Large intestine (tissue), 12 donors: Measurements from ENCODE around the gene TRPM8. TPM values are rescaled to one million over a fixed set of nuclear protein-coding genes. Genes with fewer than 3 reads are reported as not detected.
"Not testable (repeated sequence)": the region's sequence is repeated elsewhere in the genome, so short reads cannot be mapped to it uniquely, and the experiment has no call there.

Experiments used
- DNase-seq, 2 donors: peaks; one replicate each; pipeline versions ENCODE4 v3.0.0 to v3.0.0-alpha.2; 2013
- H3K27ac ChIP-seq: one replicate; pipeline ENCODE4 v1.5.1; 2013; ENCODE audit warnings: low read length
- H3K27me3 ChIP-seq: 2 replicates; pipeline ENCODE4 v1.6.1; 2013; ENCODE audit warnings: low read length; ENCODE audit not compliant: control insufficient read depth, insufficient read depth
- H3K36me3 ChIP-seq: 2 replicates; pipeline ENCODE4 v1.6.1; 2013; ENCODE audit warnings: low read length; ENCODE audit not compliant: control insufficient read depth, insufficient read depth
- H3K4me1 ChIP-seq: one replicate; pipeline ENCODE4 v1.6.1; 2013; ENCODE audit warnings: low read length; ENCODE audit not compliant: control insufficient read depth, insufficient read depth
- H3K4me3 ChIP-seq: one replicate; pipeline ENCODE4 v1.5.1; 2013; ENCODE audit warnings: low read length
- H3K9me3 ChIP-seq: one replicate; pipeline ENCODE4 v1.6.1; 2013; ENCODE audit warnings: mild to moderate bottlenecking, low read depth, low read length, moderate library complexity; ENCODE audit not compliant: control insufficient read depth
- WGBS: methylation state at CpG from one replicate; pipeline ENCODE4 v1.1.5; 2013; ENCODE audit warnings: low lambda C conversion rate; ENCODE audit not compliant: insufficient coverage; 5-methylcytosine and 5-hydroxymethylcytosine counted together
- long read RNA-seq, 11 donors: transcript quantifications; one replicate each; lab custom pipeline, GENCODE V29; 2026
- polyA plus RNA-seq: library from polyadenylated mRNA; unstranded; fragments of 120-200 nt; gene quantifications from one replicate; pipeline ENCODE4 v1.2.1, GENCODE V29; 2013

TRPM8 gene
- polyA plus RNA-seq = 0.15 TPM
- long read RNA-seq, donor 1 = 0 reads
- long read RNA-seq, donor 2 = 0 reads
- long read RNA-seq, donor 3 = 0 reads
- long read RNA-seq, donor 4 = 0 reads
- long read RNA-seq, donor 5 = 0 reads
- long read RNA-seq, donor 6 = 0 reads
- long read RNA-seq, donor 7 = 0 reads
- long read RNA-seq, donor 8 = 0 reads
- long read RNA-seq, donor 9 = 0 reads
- long read RNA-seq, donor 10 = 0 reads
- long read RNA-seq, donor 11 = 0 reads

DNA sequence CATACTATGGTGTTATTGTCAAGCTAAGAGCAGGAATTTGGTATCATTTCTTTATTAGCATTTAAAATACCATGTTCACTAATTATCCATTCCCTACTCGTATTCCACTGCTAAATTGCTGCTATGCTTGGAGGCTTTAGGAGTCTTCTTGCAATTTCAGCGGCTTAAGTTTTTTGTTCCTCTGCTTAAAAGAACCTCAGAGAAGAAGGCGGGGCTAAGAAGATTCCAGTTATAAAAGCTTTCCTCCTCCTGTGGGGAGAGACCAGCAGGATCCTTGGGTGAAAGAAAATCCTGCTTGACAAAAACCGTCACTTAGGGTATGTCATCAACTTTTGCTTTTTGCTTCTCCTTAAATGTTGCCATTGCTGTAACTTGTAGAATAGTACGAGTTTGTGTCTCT, at the start of gene TRPM8:
Gene TRPM8, plus strand, starts transcription at position 258 of the 400 bp plus-strand sequence. CDS start 9,165 bp downstream, outside the sequence.
- 27% methylated on average over 2 of the region's 5 CpGs for WGBS

DNA sequence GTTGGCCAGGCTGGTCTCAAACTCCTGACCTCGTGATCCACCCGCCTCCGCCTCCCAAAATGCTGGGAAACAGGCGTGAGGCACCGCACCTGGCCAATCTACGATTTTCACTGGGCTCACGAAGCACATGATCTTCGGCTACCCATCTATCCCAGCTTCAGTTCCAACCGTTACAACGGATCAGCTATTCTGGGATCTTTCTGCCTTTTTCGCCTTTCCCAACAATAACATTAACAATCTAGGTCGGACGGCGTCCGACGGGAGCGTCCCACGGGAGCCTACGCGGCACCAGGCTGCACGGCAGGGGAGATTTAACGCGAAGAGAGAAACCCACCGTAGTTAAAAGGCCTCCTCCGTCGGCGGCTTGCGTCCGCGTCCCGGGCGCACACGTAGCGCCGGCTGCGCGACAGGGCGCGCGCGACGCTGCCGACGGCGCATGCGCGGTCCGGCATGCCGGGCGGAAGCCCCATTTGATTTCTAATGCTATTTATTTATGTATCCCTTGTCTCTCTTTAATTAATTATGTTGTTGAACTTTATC, 49.1 kb upstream of the TRPM8 start, which contains the start of gene MSL3B:
Gene MSL3B, minus strand, starts transcription at position 394 of the 540 bp plus-strand sequence.
- H3K27ac ChIP-seq = no peak within 1 kb of the TSS

More for the DNA sequence above, at the start of gene TRPM8:
- Histone ChIP-seq H3K4me3 (no peak within 1 kb of the TSS), H3K27me3 (peaks cover 7% of the 10 kb centered on the region), H3K36me3 (no peaks in the 10 kb centered on the region), H3K27ac (no peak within 1 kb of the TSS), H3K9me3 (no peaks in the 10 kb centered on the region), H3K4me1 (peaks cover 3% of the 10 kb centered on the region)
- DNase-seq = no peak

DNA sequence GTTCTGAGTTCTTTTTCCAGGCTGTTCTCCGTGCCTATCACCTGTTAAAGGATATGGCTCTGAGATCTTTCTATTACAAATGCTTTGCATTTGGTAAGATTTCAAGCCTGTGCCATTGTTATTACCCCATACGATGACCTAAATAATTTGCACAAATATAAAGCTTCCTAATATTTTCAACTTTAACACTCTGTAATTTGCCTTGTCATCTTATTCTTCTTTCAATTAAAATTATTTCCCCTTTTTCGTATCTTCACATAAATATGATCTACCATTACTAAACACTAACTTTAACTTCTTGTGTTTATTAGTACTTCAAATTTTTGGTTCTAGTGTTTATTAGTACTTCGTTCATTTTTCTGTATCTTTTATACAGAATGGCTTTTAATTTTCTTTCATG, 45.7 kb upstream of the TRPM8 start:
- no peak for DNase-seq
- peaks cover 10% of the 10 kb centered on the region for H3K9me3 ChIP-seq
- WGBS = 73% methylated on average over 3 of the region's 4 CpGs
- peaks cover 3% of the 10 kb centered on the region for H3K4me1 ChIP-seq
- H3K27ac ChIP-seq = no peak overlapping the region
- peaks cover 3% of the 10 kb centered on the region for H3K27me3 ChIP-seq
- H3K4me3 ChIP-seq = no peak overlapping the region
- no peaks in the 10 kb centered on the region for H3K36me3 ChIP-seq

More for the DNA sequence above, 49.1 kb upstream of the TRPM8 start, which contains the start of gene MSL3B:
- 12% methylated on average over 11 of the region's 50 CpGs for WGBS
- H3K4me1 ChIP-seq = peaks cover 3% of the 10 kb centered on the region
- DNase-seq = peak; percentile 44 to 66
- H3K27me3 ChIP-seq = peaks cover under 1% of the 10 kb centered on the region
- H3K36me3 ChIP-seq = no peaks in the 10 kb centered on the region
- peak within 1 kb of the TSS; percentile 68 for H3K4me3 ChIP-seq
- peaks cover 14% of the 10 kb centered on the region for H3K9me3 ChIP-seq

DNA sequence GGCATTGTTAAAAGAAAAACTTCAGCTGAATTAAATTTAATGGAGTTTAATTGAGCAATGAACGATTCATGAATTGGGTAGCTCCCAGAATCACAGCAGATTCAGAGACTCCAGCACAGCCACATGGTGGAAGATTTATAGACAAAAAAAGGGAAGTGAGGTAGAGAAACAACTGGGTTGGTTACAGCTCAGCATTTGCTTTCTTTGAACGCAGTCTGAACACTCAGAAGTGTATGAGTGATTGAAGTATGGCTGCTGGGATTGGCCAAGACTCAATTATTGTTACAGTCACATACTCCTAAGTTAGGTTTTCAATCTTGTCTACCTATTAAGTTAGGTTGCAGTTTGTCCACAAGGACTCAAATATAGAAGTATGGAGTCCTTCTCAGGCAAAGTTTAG, 45.0 kb upstream of the TRPM8 start:
- 73% methylated on average over 1 of the region's 2 CpGs for WGBS
- H3K9me3 ChIP-seq, H3K27me3 ChIP-seq, H3K4me1 ChIP-seq, H3K36me3 ChIP-seq, H3K4me3 ChIP-seq, H3K27ac ChIP-seq, DNase-seq: not testable (repeated sequence)

DNA sequence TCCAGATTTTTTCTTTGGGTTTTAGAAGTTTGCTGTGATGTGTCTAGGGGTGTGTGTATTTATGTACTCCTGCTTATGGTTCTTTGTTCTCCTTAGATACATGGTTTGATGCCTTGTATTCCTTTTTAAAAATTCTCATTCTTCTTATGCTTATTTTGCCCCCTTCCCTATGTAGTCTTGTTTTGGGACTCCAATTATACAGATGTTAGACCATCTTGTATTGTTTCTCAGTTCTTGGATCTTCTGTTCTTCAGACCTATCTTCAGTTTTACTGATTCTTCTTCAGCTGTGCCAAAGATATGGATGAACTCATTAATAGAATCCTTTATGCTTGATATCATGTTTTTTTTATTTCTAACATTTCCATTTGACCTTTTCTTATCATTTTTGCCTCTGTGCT, 34.8 kb upstream of the TRPM8 start:
- H3K27me3 ChIP-seq = no peaks in the 10 kb centered on the region
- H3K4me3 ChIP-seq = no peak overlapping the region
- DNase-seq = no peak
- H3K4me1 ChIP-seq = no peaks in the 10 kb centered on the region
- H3K36me3 ChIP-seq = no peaks in the 10 kb centered on the region
- no peak overlapping the region for H3K27ac ChIP-seq
- H3K9me3 ChIP-seq = peaks cover 11% of the 10 kb centered on the region

DNA sequence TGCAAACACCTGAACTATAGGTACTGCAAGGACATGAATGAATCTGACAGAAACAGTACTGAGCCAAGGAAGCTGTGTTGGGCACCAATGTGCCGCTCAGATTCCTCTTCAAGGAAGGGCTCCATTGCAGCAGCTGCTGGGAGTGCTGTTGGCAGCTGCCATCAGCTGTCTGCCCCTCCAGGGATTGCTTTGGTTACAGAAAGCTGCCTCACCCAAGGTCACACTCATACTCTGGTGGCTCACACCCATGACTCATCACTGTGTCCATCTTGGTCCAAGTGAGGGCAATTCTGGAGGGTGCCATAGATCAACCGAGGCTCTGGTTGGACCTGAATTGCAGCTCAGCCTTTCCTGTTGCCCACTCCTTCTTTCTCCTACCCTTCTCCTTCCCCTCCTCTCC, 24.4 kb upstream of the TRPM8 start:
- no peaks in the 10 kb centered on the region for H3K9me3 ChIP-seq
- peak in 1 of 2 donors; percentile 6 for DNase-seq
- no peak overlapping the region for H3K27ac ChIP-seq
- no CpG with 5 or more reads among the region's 2 CpGs for WGBS
- H3K4me3 ChIP-seq = no peak overlapping the region
- no peaks in the 10 kb centered on the region for H3K36me3 ChIP-seq
- peaks cover 9% of the 10 kb centered on the region for H3K27me3 ChIP-seq
- H3K4me1 ChIP-seq = no peaks in the 10 kb centered on the region

DNA sequence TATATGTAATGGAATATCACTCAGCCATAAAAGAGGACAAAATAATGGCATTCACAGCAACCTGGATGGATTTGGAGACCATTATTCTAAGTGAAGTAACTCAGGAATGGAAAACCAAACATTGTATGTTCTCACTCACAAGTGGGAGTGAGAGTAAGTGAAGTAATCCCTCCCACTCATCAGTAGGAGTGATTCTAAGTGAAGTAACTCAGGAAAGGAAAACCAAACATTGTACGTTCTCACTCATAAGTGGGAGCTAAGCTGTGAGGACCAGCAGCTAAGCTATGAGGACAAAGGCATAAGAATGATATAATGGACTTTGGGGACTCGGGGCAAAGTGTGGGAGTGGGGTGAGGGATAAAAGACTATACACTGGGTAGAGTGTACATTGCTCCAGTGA, 20.9 kb upstream of the TRPM8 start:
- H3K4me3 ChIP-seq, H3K9me3 ChIP-seq, H3K27ac ChIP-seq, H3K27me3 ChIP-seq, H3K4me1 ChIP-seq, DNase-seq, H3K36me3 ChIP-seq: not testable (repeated sequence)
- 90% methylated on average over 2 of the region's 2 CpGs for WGBS

DNA sequence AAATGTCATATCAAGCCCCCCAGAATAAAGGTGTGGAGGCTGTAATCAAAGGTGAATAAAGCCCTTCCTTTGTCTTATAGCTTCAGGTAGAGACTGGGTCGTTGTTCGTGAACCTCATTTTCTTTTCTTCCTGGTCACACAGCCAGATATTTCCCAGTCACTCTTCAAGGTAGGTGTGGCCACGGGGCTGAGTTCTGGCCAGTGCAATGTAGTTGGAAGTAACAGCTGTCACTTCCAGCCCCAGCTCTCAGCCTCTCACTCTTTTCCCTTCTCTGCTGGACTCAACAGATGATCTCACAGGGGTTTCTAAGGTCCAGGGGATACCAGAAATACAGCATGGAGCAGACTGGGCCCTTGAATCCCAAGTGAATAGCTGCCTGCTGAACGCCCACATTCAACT, 15.8 kb upstream of the TRPM8 start:
- Histone ChIP-seq H3K36me3 (no peaks in the 10 kb centered on the region), H3K4me3 (no peak overlapping the region), H3K27me3 (peaks cover 10% of the 10 kb centered on the region), H3K27ac (no peak overlapping the region), H3K9me3 (no peaks in the 10 kb centered on the region), H3K4me1 (no peaks in the 10 kb centered on the region)
- no CpG with 5 or more reads among the region's 4 CpGs for WGBS
- no peak for DNase-seq

DNA sequence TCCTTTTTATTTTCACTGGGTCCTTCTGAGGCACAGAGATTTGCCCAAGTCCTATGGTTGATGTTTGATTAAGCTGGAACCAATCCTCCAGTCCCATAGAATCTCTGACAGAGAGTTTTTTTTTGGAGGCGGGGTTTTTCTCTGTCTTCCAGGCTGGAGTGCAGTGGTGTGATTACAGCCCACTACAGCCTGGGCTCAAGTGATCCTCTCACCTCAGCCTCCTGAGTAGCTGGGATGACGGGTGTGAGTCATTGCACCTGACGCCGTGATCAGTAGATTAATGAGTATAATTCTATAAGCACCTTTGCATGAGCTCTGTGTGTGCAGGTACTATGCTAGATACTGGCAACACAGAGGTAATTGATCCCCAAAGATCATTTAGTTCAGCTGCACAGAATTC, 15.3 kb upstream of the TRPM8 start:
- no peak for DNase-seq

DNA sequence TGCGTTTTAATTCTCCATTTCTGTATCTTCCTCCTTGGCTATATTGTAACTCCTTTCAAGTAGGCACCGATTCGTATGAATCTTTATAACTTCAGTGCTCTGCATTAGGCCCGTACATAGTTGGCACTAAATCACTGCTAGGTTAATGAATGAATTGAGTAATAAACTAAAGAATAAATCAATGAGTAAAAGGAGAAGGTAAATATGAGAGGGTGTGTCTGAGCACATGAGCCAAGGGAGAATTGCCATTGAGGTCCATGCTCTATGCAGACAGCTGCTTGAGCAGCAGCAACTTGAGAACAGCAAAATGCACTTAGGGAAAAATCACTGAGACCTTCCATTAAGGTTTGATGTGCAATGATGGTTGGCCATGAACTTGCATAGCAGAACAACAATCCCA, 11.2 kb upstream of the TRPM8 start:
- no peaks in the 10 kb centered on the region for H3K36me3 ChIP-seq
- H3K9me3 ChIP-seq = no peaks in the 10 kb centered on the region
- H3K27ac ChIP-seq = no peak overlapping the region
- no CpG with 5 or more reads among the region's 4 CpGs for WGBS
- no peaks in the 10 kb centered on the region for H3K4me1 ChIP-seq
- peaks cover 5% of the 10 kb centered on the region for H3K27me3 ChIP-seq
- DNase-seq = no peak
- no peak overlapping the region for H3K4me3 ChIP-seq

More for the DNA sequence above, 15.3 kb upstream of the TRPM8 start:
- WGBS = no CpG with 5 or more reads among the region's 4 CpGs
- Histone ChIP-seq H3K9me3 (no peaks in the 10 kb centered on the region), H3K36me3 (no peaks in the 10 kb centered on the region), H3K27ac (no peak overlapping the region), H3K27me3 (peaks cover 8% of the 10 kb centered on the region), H3K4me1 (no peaks in the 10 kb centered on the region), H3K4me3 (no peak overlapping the region)

DNA sequence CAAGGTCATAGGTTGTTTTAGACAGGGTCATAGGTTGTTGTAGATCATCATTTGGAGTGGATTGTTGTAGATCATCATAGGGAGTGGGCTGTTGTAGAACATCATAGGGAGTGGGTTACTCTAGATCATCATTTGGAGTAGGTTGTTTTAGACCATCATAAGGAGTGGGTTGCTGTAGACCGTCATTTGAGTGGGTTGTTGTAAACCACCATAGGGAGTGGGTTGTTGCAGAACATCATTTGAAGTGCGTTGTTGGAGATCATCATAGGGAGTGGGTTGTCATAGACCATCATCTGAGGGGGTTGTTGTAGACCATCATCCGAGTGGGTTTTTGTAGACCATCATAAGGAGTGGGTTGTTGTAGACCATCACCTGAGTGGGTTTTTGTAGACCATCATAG, 9.5 kb upstream of the TRPM8 start:
- no peak for DNase-seq
- no peaks in the 10 kb centered on the region for H3K4me1 ChIP-seq
- H3K27ac ChIP-seq = no peak overlapping the region
- no CpG with 5 or more reads among the region's 3 CpGs for WGBS
- H3K4me3 ChIP-seq = no peak overlapping the region
- no peaks in the 10 kb centered on the region for H3K36me3 ChIP-seq
- H3K27me3 ChIP-seq = peaks cover 2% of the 10 kb centered on the region
- H3K9me3 ChIP-seq = no peaks in the 10 kb centered on the region
